ENCODE measurements around the gene GLI2. TPM values are rescaled to one million over a fixed set of nuclear protein-coding genes. Genes with fewer than 3 reads are reported as not detected.

Gene GLI2
- total and polyA plus RNA-seq, 2 of the 8 experiments (the other 6 are each of a cell fraction or from before 2014, with no cell fraction given) = 18.4 to 46.9 TPM

GRCh38 chr2:120731175-120731574 is 4.5 kb upstream of the GLI2 start:
- no peaks in the 10 kb centered on the region for H3K79me1 ChIP-seq (ENCODE audit: low read depth, low read length)
- ChIA-PET POLR2A (ENCODE audit: partially characterized antibody) (interaction anchor here (1.5 to 2.0 kb wide), 2 partner anchors 20 to 30 kb away, joined by 5 read pairs; no protein-coding TSS in a partner anchor), CTCF (ENCODE audit: partially characterized antibody) (interaction anchor here (0.5 to 1.5 kb wide), 2 partner anchors 10 to 286 kb away, joined by 3 to 6 read pairs; no protein-coding TSS in a partner anchor)
- no peak overlapping the region for H4K8ac ChIP-seq (ENCODE audit: extremely low read depth, insufficient read depth, low read length)
- H2AK5ac ChIP-seq (ENCODE audit: low read depth, low read length) = no peak overlapping the region
- H3K4ac ChIP-seq (replicated peaks; ENCODE audit: insufficient read length, low read depth, low read length) = no peak overlapping the region
- no peak overlapping the region for H3K27ac ChIP-seq (ENCODE audit: low read depth, low read length)
- no peaks in the 10 kb centered on the region; a peak in 1 of 7 replicates for H3K27me3 ChIP-seq (replicated peaks in 1 of 4; ENCODE audit: control insufficient read depth in 3 of 4, extremely low read depth in 1 of 4, insufficient read depth in 3 of 4, low read length in 3 of 4)
- no peak overlapping the region for H2BK20ac ChIP-seq (ENCODE audit: low read length)
- peaks cover 0 to 5% of the 10 kb centered on the region in 2 experiments; a peak in 1 of 4 replicates for H3K9me3 ChIP-seq (ENCODE audit: insufficient read depth in 2 of 2, low read depth in 1 of 2, low read length in 1 of 2)
- no peak overlapping the region for H2BK120ac ChIP-seq (replicated peaks; ENCODE audit: low read depth, low read length)
- FAIRE-seq (no peak), DNase-seq (ENCODE audit: low read depth in 1 of 2, low spot score in 2 of 2) (peak in 1 of 2 experiments; percentile 40)
- no peak overlapping the region for H3K18ac ChIP-seq (ENCODE audit: extremely low read depth, low read length)
- H3K79me2 ChIP-seq (ENCODE audit: control insufficient read depth in 1 of 2, insufficient read depth in 2 of 2, low read length in 2 of 2) = peaks cover 0 to 2% of the 10 kb centered on the region in 2 experiments; a peak in 1 of 4 replicates
- H2BK12ac ChIP-seq (ENCODE audit: low read depth, low read length) = no peak overlapping the region
- no peak overlapping the region for H3K14ac ChIP-seq (ENCODE audit: insufficient read length)
- no peaks in the 10 kb centered on the region for H4K20me1 ChIP-seq (replicated peaks in 1 of 2; ENCODE audit: control insufficient read depth in 1 of 2, insufficient read depth in 2 of 2, low read length in 2 of 2)
- no peak overlapping the region for H2AFZ ChIP-seq (ENCODE audit: low read length)
- H3K4me2 ChIP-seq (ENCODE audit: insufficient read depth in 1 of 2, low read depth in 2 of 2, low read length in 2 of 2) = no peak overlapping the region
- no peak overlapping the region for H4K5ac ChIP-seq (ENCODE audit: insufficient read length, low read depth, low read length)
- H3K36me3 ChIP-seq (ENCODE audit: control insufficient read depth in 2 of 4, insufficient read depth in 4 of 4, low read length in 3 of 4) = no peaks in the 10 kb centered on the region; a peak in 2 of 8 replicates
- no peak overlapping the region for H2BK5ac ChIP-seq (ENCODE audit: low read depth, low read length)
- H3K4me3 ChIP-seq (ENCODE audit: extremely low read depth in 1 of 4, insufficient read depth in 2 of 4, low read depth in 3 of 4, low read length in 4 of 4) = no peak overlapping the region
- WGBS, 2 experiments (ENCODE audit: extremely low coverage in 1 of 2, insufficient coverage in 1 of 2, insufficient read length in 1 of 2, insufficient replicate concordance in 2 of 2, low coverage in 1 of 2, low lambda C conversion rate in 2 of 2, missing lambda C conversion rate in 1 of 2) = 89% methylated on average over 5 of the region's 5 CpGs; no CpG with 5 or more reads in 1 of the 2 experiments
- H3K9ac ChIP-seq (replicated peaks in 1 of 4; ENCODE audit: extremely low read depth in 1 of 4, low read depth in 3 of 4, low read length in 3 of 4) = no peak overlapping the region
- no peak overlapping the region for H3K23ac ChIP-seq (ENCODE audit: insufficient read length)
- no peak overlapping the region for H4K91ac ChIP-seq (replicated peaks; ENCODE audit: insufficient read length, low read length)
- peaks cover 0 to 11% (median 1%) of the 10 kb centered on the region in 4 experiments; a peak in 4 of 7 replicates for H3K4me1 ChIP-seq (replicated peaks in 1 of 4; ENCODE audit: control insufficient read depth in 3 of 4, insufficient read depth in 4 of 4, low read length in 3 of 4)
- H3K23me2 ChIP-seq (ENCODE audit: low read depth, low read length) = peaks cover 3% of the 10 kb centered on the region; the same call in 1 of the 2 replicates
- no peak overlapping the region for H3K56ac ChIP-seq (replicated peaks; ENCODE audit: insufficient read length, low read depth, low read length)
- H2BK15ac ChIP-seq (ENCODE audit: low read length) = no peak overlapping the region
- TF ChIP-seq E2F6 (IDR thresholded peaks at IDR 0.05) = no peak
- no peak for TF ChIP-seq USF2 (IDR thresholded peaks at IDR 0.05; ENCODE audit: low read length)
- TF ChIP-seq SRF (IDR thresholded peaks at IDR 0.05; ENCODE audit: low read depth, low read length) = no peak
- no peak for TF ChIP-seq ATF2 (IDR thresholded peaks at IDR 0.05; ENCODE audit: low read length)
- TF ChIP-seq CHD2 (IDR thresholded peaks at IDR 0.05; ENCODE audit: low read length) = no peak
- no peak for TF ChIP-seq SAP30 (IDR thresholded peaks at IDR 0.05; ENCODE audit: insufficient read depth, insufficient replicate concordance, low read length)
- TF ChIP-seq SIX5 (IDR thresholded peaks at IDR 0.05; ENCODE audit: low read depth, low read length) = no peak
- TF ChIP-seq CTBP2 (IDR thresholded peaks at IDR 0.05; ENCODE audit: borderline replicate concordance, insufficient read depth, insufficient read length, low read length) = no peak
- TF ChIP-seq JUN (IDR thresholded peaks at IDR 0.05; ENCODE audit: low read depth, low read length) = no peak

Measured in H1 (cell line).